Fibroblast of lung (primary cell): Measurements from ENCODE around the gene ARSD. TPM values are rescaled to one million over a fixed set of nuclear protein-coding genes. Genes with fewer than 3 reads are reported as not detected.
"Not testable (repeated sequence)": the region's sequence is repeated elsewhere in the genome, so short reads cannot be mapped to it uniquely, and the experiment has no call there.

ENCODE experiments used
- DNase-seq, 2 donors: peaks; one replicate each; pipeline versions ENCODE4 v3.0.0 to v3.0.0-alpha.2; 2010; ENCODE audit warnings: low read depth in 2 of 2
- H2AFZ ChIP-seq: 2 replicates; pipeline ENCODE4 v1.5.1; 2012; ENCODE audit warnings: low read length, control low read depth, inconsistent platforms
- H3K27ac ChIP-seq: 2 replicates; pipeline ENCODE4 v1.5.1; 2011; ENCODE audit warnings: low read length, control low read depth; ENCODE audit not compliant: insufficient read depth
- H3K27me3 ChIP-seq: 2 replicates; pipeline ENCODE4 v1.5.1; 2011; ENCODE audit warnings: mild to moderate bottlenecking, low read length; ENCODE audit not compliant: control insufficient read depth, insufficient read depth
- H3K36me3 ChIP-seq: 2 replicates; pipeline ENCODE4 v1.5.1; 2011; ENCODE audit warnings: low read length; ENCODE audit not compliant: control insufficient read depth, insufficient read depth
- H3K4me1 ChIP-seq: 2 replicates; pipeline ENCODE4 v1.5.1; 2011; ENCODE audit warnings: low read length; ENCODE audit not compliant: control insufficient read depth, insufficient read depth; ENCODE audit errors: extremely low read depth
- H3K4me2 ChIP-seq: 2 replicates; pipeline ENCODE4 v1.5.1; 2011; ENCODE audit warnings: low read length, control low read depth; ENCODE audit not compliant: insufficient read depth; ENCODE audit errors: extremely low read depth
- H3K4me3 ChIP-seq, 4 experiments: fragments of 200-600 bp in 1 of 4; sonication (generic) in 1 of 4; replicated peaks in 1 of 4; 2 replicates each; pipeline ENCODE4 v1.5.1; 2011 to 2016; ENCODE audit warnings: low read length in 4 of 4, low read depth in 3 of 4, mild to moderate bottlenecking in 3 of 4, control low read depth in 2 of 4, inconsistent platforms in 1 of 4, mixed read lengths in 1 of 4; ENCODE audit not compliant: insufficient read depth in 1 of 4; ENCODE audit errors: control extremely low read depth in 1 of 4
- H3K79me2 ChIP-seq: 2 replicates; pipeline ENCODE4 v1.5.1; 2012; ENCODE audit warnings: mild to moderate bottlenecking, low read length, inconsistent platforms; ENCODE audit not compliant: control insufficient read depth, insufficient read depth
- H3K9ac ChIP-seq: 2 replicates; pipeline ENCODE4 v1.5.1; 2011; ENCODE audit warnings: mild to moderate bottlenecking, low read length, control low read depth; ENCODE audit not compliant: insufficient read depth
- H3K9me3 ChIP-seq: 2 replicates; pipeline ENCODE4 v1.5.1; 2012; ENCODE audit warnings: low read depth, low read length; ENCODE audit not compliant: control insufficient read depth, insufficient read depth
- H4K20me1 ChIP-seq: 2 replicates; pipeline ENCODE4 v1.5.1; 2011; ENCODE audit warnings: low read length; ENCODE audit not compliant: control insufficient read depth, insufficient read depth; ENCODE audit errors: extremely low read depth
- CTCF ChIP-seq, 2 donors: IDR thresholded peaks in 1 of 2; conservative IDR thresholded peaks in 1 of 2; 1 replicate in 1 of 2; 2 replicates in 1 of 2; pipeline ENCODE4 v1.5.1; 2011 to 2012; ENCODE audit warnings: low read length in 2 of 2, control low read depth in 1 of 2, inconsistent platforms in 1 of 2, low read depth in 1 of 2, mild to moderate bottlenecking in 1 of 2
- EZH2 ChIP-seq: IDR thresholded peaks from 2 replicates; pipeline ENCODE4 v1.5.1; 2012; ENCODE audit warnings: low read length, control low read depth, mild to moderate bottlenecking; ENCODE audit errors: missing control alignments
- polyA plus RNA-seq, 2 donors: library from polyadenylated mRNA; depleted of rRNA in 1 of 2; stranded (reverse) in 1 of 2; unstranded in 1 of 2; fragments of >200 nt; gene quantifications; 2 replicates each; pipeline ENCODE4 v1.2.1, GENCODE V29; 2011 to 2012; ENCODE audit warnings: missing spikeins in 1 of 2
- total RNA-seq: library from RNA; depleted of rRNA; stranded (reverse); fragments of >200 nt; gene quantifications from 2 replicates; pipeline ENCODE4 v1.2.1, GENCODE V29; 2014

ARSD gene
- total and polyA plus RNA-seq, 2 donors (not counting 1 experiment from before 2014, with no cell fraction given), result 7.5 to 30.7 TPM

DNA sequence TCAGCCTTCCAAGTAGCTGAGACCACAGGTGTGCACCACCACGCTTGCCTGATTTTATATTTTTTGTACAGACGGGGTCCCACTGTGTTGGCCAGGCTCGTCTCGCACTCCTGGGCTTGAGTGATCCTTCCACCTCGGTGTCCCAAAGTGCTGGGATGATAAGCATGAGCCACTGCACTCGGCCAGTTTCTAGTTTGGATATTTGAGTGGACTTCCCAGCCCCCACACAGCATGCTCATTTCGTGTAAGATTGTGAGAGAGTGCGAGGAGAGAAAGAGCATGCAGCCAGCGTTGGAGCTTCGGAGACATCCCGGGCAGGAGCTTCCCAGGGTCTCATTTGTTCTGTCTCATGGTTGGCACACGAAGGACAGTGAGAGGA lies 31.8 kb downstream of the ARSD start:
- no peaks in the 10 kb centered on the region for H4K20me1 ChIP-seq
- no peaks in the 10 kb centered on the region for H3K27me3 ChIP-seq
- H3K27ac ChIP-seq, result no peak overlapping the region
- no peaks in the 10 kb centered on the region for H3K9me3 ChIP-seq
- no peaks in the 10 kb centered on the region for H3K4me1 ChIP-seq
- no peaks in the 10 kb centered on the region for H3K79me2 ChIP-seq
- no peaks in the 10 kb centered on the region for H3K36me3 ChIP-seq
- no peak overlapping the region for H2AFZ ChIP-seq
- no peak for DNase-seq
- H3K9ac ChIP-seq, result no peak overlapping the region
- H3K4me3 ChIP-seq, result no peak overlapping the region
- TF ChIP-seq CTCF (conservative IDR thresholded peaks at IDR 0.05 in 1 of 2, IDR thresholded peaks at IDR 0.05 in 1 of 2; ENCODE audit: low read depth in 1 of 2, low read length in 2 of 2) (no peak), EZH2 (no peak)
- no peak overlapping the region for H3K4me2 ChIP-seq

- Histone ChIP-seq H3K27ac (no peak overlapping the region), H4K20me1 (no peaks in the 10 kb centered on the region), H3K9me3 (no peaks in the 10 kb centered on the region), H3K36me3 (no peaks in the 10 kb centered on the region), H2AFZ (no peak overlapping the region), H3K4me1 (no peaks in the 10 kb centered on the region), H3K9ac (no peak overlapping the region), H3K79me2 (no peaks in the 10 kb centered on the region), H3K27me3 (no peaks in the 10 kb centered on the region), H3K4me3 (no peak overlapping the region), H3K4me2 (no peak overlapping the region)
- TF ChIP-seq CTCF (conservative IDR thresholded peaks at IDR 0.05 in 1 of 2, IDR thresholded peaks at IDR 0.05 in 1 of 2; ENCODE audit: low read depth in 1 of 2, low read length in 2 of 2), result no peak
- TF ChIP-seq EZH2, result no peak
- peak; percentile 29 to 59 for DNase-seq
These were observed 34.2 kb downstream of the ARSD start for GRCh38 chrX:2894885-2895292.

GRCh38 chrX:2892816-2893215 lies 36.3 kb downstream of the ARSD start:
- TF ChIP-seq EZH2 (no peak), CTCF (conservative IDR thresholded peaks at IDR 0.05 in 1 of 2, IDR thresholded peaks at IDR 0.05 in 1 of 2; ENCODE audit: low read depth in 1 of 2, low read length in 2 of 2) (no peak)
- H3K4me1 ChIP-seq, result no peaks in the 10 kb centered on the region
- no peaks in the 10 kb centered on the region for H3K9me3 ChIP-seq
- H3K9ac ChIP-seq, result no peak overlapping the region
- no peaks in the 10 kb centered on the region for H3K27me3 ChIP-seq
- H4K20me1 ChIP-seq, result no peaks in the 10 kb centered on the region
- H2AFZ ChIP-seq, result no peak overlapping the region
- H3K36me3 ChIP-seq, result no peaks in the 10 kb centered on the region
- no peak overlapping the region for H3K27ac ChIP-seq
- no peak for DNase-seq
- no peak overlapping the region for H3K4me3 ChIP-seq
- no peak overlapping the region for H3K4me2 ChIP-seq
- no peaks in the 10 kb centered on the region for H3K79me2 ChIP-seq

- H3K36me3 ChIP-seq, H3K27ac ChIP-seq, H3K4me3 ChIP-seq, H3K4me1 ChIP-seq, DNase-seq, H3K27me3 ChIP-seq, H3K79me2 ChIP-seq, H4K20me1 ChIP-seq, H3K4me2 ChIP-seq, H2AFZ ChIP-seq, H3K9me3 ChIP-seq, H3K9ac ChIP-seq: not testable (repeated sequence)
These were observed 38.3 kb downstream of the ARSD start for GRCh38 chrX:2890536-2891460.
